Measurements from ENCODE around the gene CDK11B. TPM values are rescaled to one million over a fixed set of nuclear protein-coding genes. Genes with fewer than 3 reads are reported as not detected.
"Not testable (repeated sequence)": the region's sequence is repeated elsewhere in the genome, so short reads cannot be mapped to it uniquely, and the experiment has no call there.

CDK11B gene
- total RNA-seq, 1 experiment from 2014 or later: 9.6 TPM

GRCh38 chr1:1683104-1683905 is 24.5 kb upstream of the CDK11B start:
- no peak for DNase-seq (ENCODE audit: low spot score)

GRCh38 chr1:1680912-1681273 is 22.1 kb upstream of the CDK11B start:
- no peak for DNase-seq (ENCODE audit: low spot score)

- no peak for DNase-seq (ENCODE audit: low spot score)
Observed at GRCh38 chr1:1680031-1680911, 21.5 kb upstream of the CDK11B start.

- no peak for DNase-seq (ENCODE audit: low spot score)
Observed at GRCh38 chr1:1678581-1679380, 20.0 kb upstream of the CDK11B start.

GRCh38 chr1:1677718-1678580 is 19.1 kb upstream of the CDK11B start:
- DNase-seq (ENCODE audit: low spot score): no peak

- DNase-seq (ENCODE audit: low spot score): not testable (repeated sequence)
Observed at GRCh38 chr1:1676087-1676486, 17.3 kb upstream of the CDK11B start.

- not testable (repeated sequence) for DNase-seq (ENCODE audit: low spot score)
Observed at GRCh38 chr1:1675218-1675617, 16.4 kb upstream of the CDK11B start.

- not testable (repeated sequence) for DNase-seq (ENCODE audit: low spot score)
Observed at GRCh38 chr1:1674806-1675205, 16.0 kb upstream of the CDK11B start.

GRCh38 chr1:1672181-1672965 is 13.6 kb upstream of the CDK11B start:
- no peak for DNase-seq (ENCODE audit: low spot score)

GRCh38 chr1:1671365-1672119 is 12.7 kb upstream of the CDK11B start:
- no peak for DNase-seq (ENCODE audit: low spot score)

- no peak for DNase-seq (ENCODE audit: low spot score)
Observed at GRCh38 chr1:1670866-1671265, 12.1 kb upstream of the CDK11B start.

- no peak for DNase-seq (ENCODE audit: low spot score)
Observed at GRCh38 chr1:1669468-1670440, 10.9 kb upstream of the CDK11B start.

GRCh38 chr1:1666526-1666925 is 7.7 kb upstream of the CDK11B start:
- DNase-seq (ENCODE audit: low spot score): no peak

GRCh38 chr1:1665815-1666251 is 7.0 kb upstream of the CDK11B start:
- no peak for DNase-seq (ENCODE audit: low spot score)

- DNase-seq (ENCODE audit: low spot score): no peak
Observed at GRCh38 chr1:1664941-1665814, 6.4 kb upstream of the CDK11B start.

- not testable (repeated sequence) for DNase-seq (ENCODE audit: low spot score)
Observed at GRCh38 chr1:1664318-1664717, 5.5 kb upstream of the CDK11B start.
